ENCODE data around the gene TNS4. TPM values are rescaled to one million over a fixed set of nuclear protein-coding genes. Genes with fewer than 3 reads are reported as not detected.

TNS4 gene
- polyA plus RNA-seq, 1 experiment = 0.07 TPM

DNA sequence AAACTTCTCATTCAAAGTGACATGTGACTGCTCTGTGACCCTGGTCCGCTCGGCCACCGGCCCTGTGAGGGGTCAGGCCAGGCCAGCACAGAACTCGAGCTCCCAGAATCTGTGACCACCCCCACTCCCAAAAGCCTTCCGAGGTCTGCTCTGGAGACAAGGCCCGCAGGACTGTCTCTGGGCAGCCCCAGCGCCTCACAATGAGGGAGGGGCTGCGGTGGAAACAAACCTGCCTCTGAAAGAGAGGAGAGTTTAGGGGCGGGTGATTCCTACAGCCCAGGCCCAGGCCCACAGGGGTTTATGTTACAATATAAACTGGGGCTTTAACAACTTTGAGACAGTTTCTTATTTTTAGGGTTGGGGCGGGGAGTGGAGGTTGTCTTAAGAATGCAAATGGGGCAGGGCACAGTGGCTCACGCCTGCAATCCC is 38.3 kb downstream of the TNS4 start:
- H3K27ac ChIP-seq (ENCODE audit: low read depth, low read length) = peak overlapping the region; percentile 39
- ChIA-PET CTCF (no interaction called here), POLR2A (interaction anchor here (0.6 to 7.0 kb wide), 8 partner anchors 12 to 238 kb away, joined by 3 to 52 read pairs (median 9); no protein-coding TSS in a partner anchor)
- H3K4me3 ChIP-seq (ENCODE audit: low read depth, low read length) = no peak overlapping the region
- TF ChIP-seq, protein P1, sequence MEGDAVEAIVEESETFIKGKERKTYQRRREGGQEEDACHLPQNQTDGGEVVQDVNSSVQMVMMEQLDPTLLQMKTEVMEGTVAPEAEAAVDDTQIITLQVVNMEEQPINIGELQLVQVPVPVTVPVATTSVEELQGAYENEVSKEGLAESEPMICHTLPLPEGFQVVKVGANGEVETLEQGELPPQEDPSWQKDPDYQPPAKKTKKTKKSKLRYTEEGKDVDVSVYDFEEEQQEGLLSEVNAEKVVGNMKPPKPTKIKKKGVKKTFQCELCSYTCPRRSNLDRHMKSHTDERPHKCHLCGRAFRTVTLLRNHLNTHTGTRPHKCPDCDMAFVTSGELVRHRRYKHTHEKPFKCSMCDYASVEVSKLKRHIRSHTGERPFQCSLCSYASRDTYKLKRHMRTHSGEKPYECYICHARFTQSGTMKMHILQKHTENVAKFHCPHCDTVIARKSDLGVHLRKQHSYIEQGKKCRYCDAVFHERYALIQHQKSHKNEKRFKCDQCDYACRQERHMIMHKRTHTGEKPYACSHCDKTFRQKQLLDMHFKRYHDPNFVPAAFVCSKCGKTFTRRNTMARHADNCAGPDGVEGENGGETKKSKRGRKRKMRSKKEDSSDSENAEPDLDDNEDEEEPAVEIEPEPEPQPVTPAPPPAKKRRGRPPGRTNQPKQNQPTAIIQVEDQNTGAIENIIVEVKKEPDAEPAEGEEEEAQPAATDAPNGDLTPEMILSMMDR (IDR thresholded peaks at IDR 0.05; ENCODE audit: low read depth, low read length) = no peak
- no peaks in the 10 kb centered on the region for H3K9me3 ChIP-seq (ENCODE audit: control insufficient read depth, insufficient read depth, low read length)
- DNase-seq (ENCODE audit: low read depth, low spot score) = no peak
- H3K27me3 ChIP-seq (ENCODE audit: control insufficient read depth, insufficient read depth, low read length) = no peaks in the 10 kb centered on the region

DNA sequence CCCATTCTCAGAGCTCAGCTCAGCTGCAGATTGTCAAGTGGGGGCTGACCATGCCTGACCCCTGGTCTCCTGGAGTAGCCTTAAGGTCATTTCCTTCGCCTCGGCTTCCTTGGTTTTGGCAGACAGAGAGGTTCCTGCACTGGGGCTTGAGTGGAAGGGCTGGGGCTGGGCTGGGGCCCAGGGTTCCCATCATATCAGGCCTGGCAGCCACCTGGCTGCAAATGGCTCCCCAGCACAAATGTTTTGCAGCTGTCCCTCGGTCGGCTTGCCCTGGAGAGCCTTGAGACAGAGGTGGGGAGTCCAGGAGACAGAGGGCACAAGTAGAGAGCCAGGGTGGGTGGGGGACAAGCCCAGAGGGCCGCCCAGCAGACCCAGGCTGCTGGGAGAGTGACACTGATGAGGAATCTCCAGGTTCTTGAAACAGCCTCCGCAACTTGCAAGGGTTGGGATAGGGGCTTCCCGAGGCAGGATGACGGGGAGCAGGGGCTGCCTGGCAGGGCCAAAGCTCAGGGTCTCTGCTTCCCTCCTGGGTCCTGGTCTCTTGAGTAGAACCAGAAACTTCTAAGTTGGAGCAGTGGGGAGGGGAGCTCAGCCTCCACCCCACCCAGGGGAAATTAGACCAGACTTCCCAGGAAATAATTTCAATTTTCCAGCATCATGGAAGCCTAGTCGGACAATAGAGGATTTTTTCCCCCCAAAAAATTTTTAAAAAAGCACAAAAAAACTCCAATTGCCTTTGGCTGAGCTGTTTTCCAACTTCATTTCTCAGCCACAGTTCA is 38.9 kb downstream of the TNS4 start:
- TF ChIP-seq, protein P1 (IDR thresholded peaks at IDR 0.05; ENCODE audit: low read depth, low read length) = no peak
- Histone ChIP-seq H3K27ac (ENCODE audit: low read depth, low read length) (peak overlapping the region; percentile 39), H3K4me3 (ENCODE audit: low read depth, low read length) (no peak overlapping the region), H3K9me3 (ENCODE audit: control insufficient read depth, insufficient read depth, low read length) (no peaks in the 10 kb centered on the region), H3K27me3 (ENCODE audit: control insufficient read depth, insufficient read depth, low read length) (no peaks in the 10 kb centered on the region)
- ChIA-PET CTCF (interaction anchor here (0.5 kb wide), 1 partner anchor 13 kb away, joined by 4 read pairs; no protein-coding TSS in a partner anchor), POLR2A (interaction anchor here (0.6 to 7.0 kb wide), 9 partner anchors 9 to 71 kb away, joined by 4 to 52 read pairs (median 6); partner anchors contain the start of gene IGFBP4)
- no peak for DNase-seq (ENCODE audit: low read depth, low spot score)

DNA sequence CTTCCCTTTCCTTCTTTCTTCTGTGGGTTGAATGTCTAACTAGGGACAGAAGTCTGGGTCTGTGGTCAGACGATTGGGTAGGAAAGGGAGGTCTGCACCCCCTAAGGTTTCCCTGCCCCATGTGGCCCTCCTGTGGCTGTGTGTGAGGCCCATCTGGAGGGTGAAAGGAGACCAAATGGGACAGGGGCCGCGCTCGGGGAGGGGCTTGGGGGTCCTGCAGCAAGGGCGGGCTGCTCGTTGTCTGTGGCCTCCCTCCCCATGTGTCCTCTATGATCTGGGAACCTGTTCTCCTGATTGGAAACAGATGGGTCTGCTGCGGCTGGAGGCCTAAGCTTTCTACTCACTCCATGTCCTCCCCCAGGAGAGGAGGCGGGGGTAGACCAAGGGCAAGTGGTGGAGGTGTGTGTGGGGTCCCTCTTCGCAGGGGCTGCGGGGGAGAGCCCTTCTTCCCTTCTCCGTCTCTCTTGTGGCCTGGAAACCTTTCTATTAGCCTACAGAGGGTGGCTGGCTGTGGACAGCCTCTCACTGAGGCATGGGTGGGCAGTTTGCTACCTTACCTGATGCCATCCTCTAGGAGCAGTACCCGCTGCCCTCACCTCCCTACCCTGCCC is 39.6 kb downstream of the TNS4 start:
- ChIA-PET CTCF (interaction anchor here (0.5 to 1.0 kb wide), 2 partner anchors 11 to 14 kb away, joined by 3 to 4 read pairs; no protein-coding TSS in a partner anchor), POLR2A (interaction anchor here (1.0 to 5.3 kb wide), 6 partner anchors 10 to 71 kb away, joined by 3 to 30 read pairs (median 5); partner anchors contain the start of gene IGFBP4)
- Histone ChIP-seq H3K27me3 (ENCODE audit: control insufficient read depth, insufficient read depth, low read length) (no peaks in the 10 kb centered on the region), H3K9me3 (ENCODE audit: control insufficient read depth, insufficient read depth, low read length) (no peaks in the 10 kb centered on the region), H3K4me3 (ENCODE audit: low read depth, low read length) (no peak overlapping the region), H3K27ac (ENCODE audit: low read depth, low read length) (peak overlapping the region; percentile 57)
- DNase-seq (ENCODE audit: low read depth, low spot score) = no peak
- TF ChIP-seq, protein P1 (IDR thresholded peaks at IDR 0.05; ENCODE audit: low read depth, low read length) = no peak

DNA sequence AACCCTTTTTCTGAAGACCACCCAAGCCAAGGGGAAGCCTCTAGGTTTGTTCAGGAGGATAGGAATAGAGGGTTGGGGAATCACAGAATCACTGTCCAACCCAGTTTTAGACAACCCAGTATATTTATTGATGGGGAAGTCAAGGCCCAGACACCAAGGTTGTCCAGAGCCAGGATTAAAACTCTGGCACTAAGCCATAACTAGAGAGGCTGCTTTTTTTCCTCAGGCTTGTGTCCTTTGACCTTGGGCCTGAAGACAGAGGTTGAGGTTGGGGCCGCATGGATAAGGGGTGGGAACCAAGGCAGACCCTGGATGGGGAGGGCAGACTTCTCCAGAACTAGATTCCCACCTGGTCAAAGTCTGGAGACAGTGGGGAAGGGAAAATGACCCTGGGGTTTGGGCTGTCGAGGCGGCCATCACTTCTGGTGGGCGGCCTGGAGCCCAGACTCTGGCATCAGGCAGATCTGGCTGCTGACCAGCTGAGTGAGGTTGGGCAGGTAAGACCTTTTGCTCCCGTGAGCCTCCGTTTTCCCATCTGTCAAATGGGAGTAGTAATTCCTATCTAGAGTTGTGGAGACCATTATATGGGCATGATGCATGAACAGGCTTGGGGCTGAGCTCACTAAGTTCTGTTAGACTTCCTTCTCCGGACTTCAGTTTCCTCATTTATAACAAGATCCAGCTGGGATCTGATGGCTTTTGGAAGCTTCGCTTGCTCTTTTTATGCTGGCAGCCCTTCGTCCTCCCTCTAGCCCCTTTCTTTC is 40.3 kb downstream of the TNS4 start:
- Histone ChIP-seq H3K9me3 (ENCODE audit: control insufficient read depth, insufficient read depth, low read length) (no peaks in the 10 kb centered on the region), H3K27me3 (ENCODE audit: control insufficient read depth, insufficient read depth, low read length) (no peaks in the 10 kb centered on the region), H3K4me3 (ENCODE audit: low read depth, low read length) (no peak overlapping the region), H3K27ac (ENCODE audit: low read depth, low read length) (peak overlapping the region; percentile 57)
- ChIA-PET CTCF (interaction anchor here (0.9 to 1.0 kb wide), 2 partner anchors 10 to 17 kb away, joined by 3 read pairs; no protein-coding TSS in a partner anchor), POLR2A (interaction anchor here (0.6 to 5.3 kb wide), 6 partner anchors 10 to 72 kb away, joined by 3 to 30 read pairs (median 5); no protein-coding TSS in a partner anchor)
- TF ChIP-seq, protein P1 (IDR thresholded peaks at IDR 0.05; ENCODE audit: low read depth, low read length) = no peak
- DNase-seq (ENCODE audit: low read depth, low spot score) = no peak

All from AG04450 (cell line).